T47D (cell line): ENCODE results near the gene SHOC2.
A peak's percentile ranks its signal among the peaks of the same experiment; 100 is the strongest.

ENCODE experiments used
- DNase-seq, 2 experiments: peaks; one replicate each; pipeline versions ENCODE4 v3.0.0 to v3.0.0-alpha.2; 2011 to 2012; ENCODE audit warnings: low read depth in 1 of 2, low spot score in 1 of 2
- JUND ChIP-seq: IDR thresholded peaks from 2 replicates; pipeline ENCODE4 v1.6.1; 2012; ENCODE audit warnings: low read depth
- in situ Hi-C: cut with HindIII; loops from 2 replicates; pipeline ENCODE4 v1.10.0; 2016; ENCODE audit warnings: low sequenced_read_pairs, low pct_unique_long_range_greater_than_20kb

SHOC2 gene

GRCh38 chr10:110936757-110937156 is 17.4 kb downstream of the SHOC2 start:
- in situ Hi-C loops = no loop called here
- no peak for TF ChIP-seq JUND
- no peak for DNase-seq

GRCh38 chr10:110939419-110939818 is 20.0 kb downstream of the SHOC2 start:
- in situ Hi-C loops = no loop called here

GRCh38 chr10:110944792-110945396 is 25.5 kb downstream of the SHOC2 start:
- in situ Hi-C loops = no loop called here
- TF ChIP-seq JUND = no peak
- peak in 1 of 2 experiments; percentile 33 for DNase-seq

More at GRCh38 chr10:110939419-110939818, 20.0 kb downstream of the SHOC2 start:
- no peak for TF ChIP-seq JUND
- no peak for DNase-seq

GRCh38 chr10:110946496-110946895 is 27.1 kb downstream of the SHOC2 start:
- in situ Hi-C loops = no loop called here
- DNase-seq = no peak

GRCh38 chr10:110947061-110947595 is 27.7 kb downstream of the SHOC2 start:
- in situ Hi-C loops = no loop called here
- DNase-seq = no peak
- TF ChIP-seq JUND = no peak

More at GRCh38 chr10:110946496-110946895, 27.1 kb downstream of the SHOC2 start:
- no peak for TF ChIP-seq JUND

- DNase-seq = no peak
- in situ Hi-C loops = no loop called here
- TF ChIP-seq JUND = no peak
These were observed 32.0 kb downstream of the SHOC2 start for GRCh38 chr10:110951381-110951780.

- in situ Hi-C loops = no loop called here
- DNase-seq = no peak
- TF ChIP-seq JUND = no peak
These were observed 38.2 kb downstream of the SHOC2 start for GRCh38 chr10:110957606-110958005.

- no peak for TF ChIP-seq JUND
- in situ Hi-C loops = no loop called here
- DNase-seq = no peak
These were observed 40.3 kb downstream of the SHOC2 start for GRCh38 chr10:110959379-110960332.

GRCh38 chr10:110960333-110960712 is 40.9 kb downstream of the SHOC2 start:
- in situ Hi-C loops = no loop called here
- no peak for TF ChIP-seq JUND
- no peak for DNase-seq

- TF ChIP-seq JUND = no peak
- in situ Hi-C loops = no loop called here
- no peak for DNase-seq
These were observed 43.0 kb downstream of the SHOC2 start for GRCh38 chr10:110962443-110962842.

GRCh38 chr10:110963162-110963561 is 43.8 kb downstream of the SHOC2 start:
- no peak for TF ChIP-seq JUND
- no peak for DNase-seq
- in situ Hi-C loops = no loop called here

GRCh38 chr10:110964681-110965080 is 45.3 kb downstream of the SHOC2 start:
- no peak for DNase-seq
- TF ChIP-seq JUND = no peak
- in situ Hi-C loops = no loop called here

- in situ Hi-C loops = no loop called here
- no peak for DNase-seq
- no peak for TF ChIP-seq JUND
These were observed 45.8 kb downstream of the SHOC2 start for GRCh38 chr10:110965216-110965615.
